NB4 (cell line): ENCODE results near the gene FYCO1.

Experiments
- CTCF ChIP-seq: IDR thresholded peaks from one replicate; pipeline ENCODE4 v1.5.1; 2012; ENCODE audit warnings: low read depth, low read length
- MAX ChIP-seq: IDR thresholded peaks from 2 replicates; pipeline ENCODE4 v1.6.1; 2011; ENCODE audit warnings: low read depth, low read length

- TF ChIP-seq CTCF: no peak
- no peak for TF ChIP-seq MAX
Measured at GRCh38 chr3:45967724-45968123, 27.9 kb downstream of the FYCO1 start.
